Hepatocyte (in vitro differentiated cells): ENCODE data around the gene CCDC167. TPM values are rescaled to one million over a fixed set of nuclear protein-coding genes. Genes with fewer than 3 reads are reported as not detected.

ENCODE experiments used
- DNase-seq: peaks from one replicate; pipeline ENCODE4 v3.0.0-alpha.2; 2016; ENCODE audit warnings: low spot score
- H2AFZ ChIP-seq: fragments of 200-600 bp; sonication (generic); 2 replicates; pipeline ENCODE4 v1.6.0; 2016; ENCODE audit warnings: antibody characterized with exemption, mild to moderate bottlenecking
- H3K27ac ChIP-seq: fragments of 200-600 bp; sonication (generic); 2 replicates; pipeline ENCODE4 v1.5.1; 2016; ENCODE audit warnings: mild to moderate bottlenecking
- H3K27me3 ChIP-seq: fragments of 200-600 bp; sonication (generic); 2 replicates; pipeline ENCODE4 v1.6.1; 2016
- H3K36me3 ChIP-seq: fragments of 200-600 bp; sonication (generic); replicated peaks from 2 replicates; pipeline ENCODE4 v1.5.1; 2016; ENCODE audit warnings: low read depth; ENCODE audit not compliant: insufficient read depth
- H3K4me1 ChIP-seq: fragments of 200-600 bp; sonication (generic); 2 replicates; pipeline ENCODE4 v1.5.1; 2016; ENCODE audit warnings: mild to moderate bottlenecking, moderate library complexity; ENCODE audit not compliant: insufficient read depth
- H3K4me2 ChIP-seq: fragments of 200-600 bp; sonication (generic); 2 replicates; pipeline ENCODE4 v1.6.0; 2016
- H3K4me3 ChIP-seq: fragments of 200-600 bp; sonication (generic); 2 replicates; pipeline ENCODE4 v1.5.1; 2016; ENCODE audit warnings: mild to moderate bottlenecking
- H3K79me2 ChIP-seq: fragments of 200-600 bp; sonication (generic); 2 replicates; pipeline ENCODE4 v1.6.0; 2017; ENCODE audit warnings: mild to moderate bottlenecking
- H3K9me2 ChIP-seq: fragments of 200-600 bp; sonication (generic); replicated peaks from 2 replicates; pipeline ENCODE4 v1.6.0; 2017; ENCODE audit warnings: mild to moderate bottlenecking; ENCODE audit not compliant: insufficient read depth
- H3K9me3 ChIP-seq: fragments of 200-600 bp; sonication (generic); 2 replicates; pipeline ENCODE4 v1.5.1; 2016; ENCODE audit warnings: low read depth, mild to moderate bottlenecking
- H4K20me1 ChIP-seq: fragments of 200-600 bp; sonication (generic); 2 replicates; pipeline ENCODE4 v1.6.0; 2016; ENCODE audit warnings: mild to moderate bottlenecking; ENCODE audit not compliant: insufficient read depth, poor library complexity, severe bottlenecking
- CTCF ChIP-seq: fragments of 200-600 bp; sonication (generic); IDR thresholded peaks from 2 replicates; pipeline ENCODE4 v1.5.1; 2016; ENCODE audit warnings: antibody characterized with exemption, mild to moderate bottlenecking; ENCODE audit not compliant: poor library complexity
- EZH2 ChIP-seq: fragments of 200-600 bp; sonication (generic); IDR thresholded peaks from 2 replicates; pipeline ENCODE4 v1.6.1; 2016; ENCODE audit warnings: antibody characterized with exemption, mild to moderate bottlenecking, borderline replicate concordance
- EZH2phosphoT487 ChIP-seq: fragments of 200-600 bp; sonication (generic); IDR thresholded peaks from one replicate; pipeline ENCODE4 v1.6.1; 2018; ENCODE audit warnings: antibody characterized with exemption, mild to moderate bottlenecking, low read depth, moderate library complexity; ENCODE audit not compliant: unreplicated experiment, severe bottlenecking
- WGBS: methylation state at CpG from one replicate; pipeline ENCODE4 v1.1.6; 2016; ENCODE audit warnings: low lambda C conversion rate; ENCODE audit errors: missing lambda C conversion rate; 5-methylcytosine and 5-hydroxymethylcytosine counted together
- polyA plus RNA-seq: library from polyadenylated mRNA; unstranded; fragments of >200 nt; fragmentation: Nextera tagmentation; extraction: Ambion mirVana; gene quantifications from 2 replicates; pipeline ENCODE4 v1.2.1, GENCODE V29; 2016
- total RNA-seq: library from RNA; depleted of rRNA; stranded (reverse); fragments of >200 nt; gene quantifications from 2 replicates; pipeline ENCODE4 v1.2.3, GENCODE V29; 2014

The CCDC167 gene
- total and polyA plus RNA-seq, 2 experiments from 2014 or later: 32.5 to 66.1 TPM

GRCh38 chr6:37547564-37548061 lies 47.9 kb upstream of the CCDC167 start:
- Histone ChIP-seq H2AFZ (no peak overlapping the region), H3K9me3 (no peaks in the 10 kb centered on the region), H3K4me2 (no peak overlapping the region), H3K36me3 (no peaks in the 10 kb centered on the region), H3K27me3 (no peaks in the 10 kb centered on the region), H3K27ac (no peak overlapping the region), H3K9me2 (no peaks in the 10 kb centered on the region), H3K79me2 (no peaks in the 10 kb centered on the region), H3K4me3 (no peak overlapping the region), H3K4me1 (no peaks in the 10 kb centered on the region), H4K20me1 (no peaks in the 10 kb centered on the region)
- WGBS: 70% methylated on average over 8 of the region's 8 CpGs
- TF ChIP-seq EZH2 (no peak), CTCF (no peak), EZH2phosphoT487 (no peak)
- DNase-seq: peak; percentile 58

GRCh38 chr6:37546141-37546871 lies 46.6 kb upstream of the CCDC167 start:
- Histone ChIP-seq H3K4me2 (no peak overlapping the region), H2AFZ (no peak overlapping the region), H3K9me3 (no peaks in the 10 kb centered on the region), H3K9me2 (no peaks in the 10 kb centered on the region), H3K36me3 (no peaks in the 10 kb centered on the region), H3K79me2 (no peaks in the 10 kb centered on the region), H3K27ac (no peak overlapping the region), H4K20me1 (no peaks in the 10 kb centered on the region), H3K4me3 (no peak overlapping the region), H3K4me1 (no peaks in the 10 kb centered on the region), H3K27me3 (no peaks in the 10 kb centered on the region)
- 63% methylated on average over 9 of the region's 9 CpGs for WGBS
- TF ChIP-seq EZH2phosphoT487: no peak
- no peak for TF ChIP-seq EZH2
- DNase-seq: no peak

- DNase-seq: no peak
- no peaks in the 10 kb centered on the region for H3K79me2 ChIP-seq
- no peaks in the 10 kb centered on the region for H3K4me1 ChIP-seq
- no peak overlapping the region for H3K4me2 ChIP-seq
- no peak overlapping the region for H3K4me3 ChIP-seq
- H3K36me3 ChIP-seq: no peaks in the 10 kb centered on the region
- no peak overlapping the region for H3K27ac ChIP-seq
- H3K9me2 ChIP-seq: no peaks in the 10 kb centered on the region
- no peaks in the 10 kb centered on the region for H4K20me1 ChIP-seq
- no peak for TF ChIP-seq CTCF
- no peaks in the 10 kb centered on the region for H3K27me3 ChIP-seq
- H2AFZ ChIP-seq: no peak overlapping the region
- no peaks in the 10 kb centered on the region for H3K9me3 ChIP-seq
- WGBS: 85% methylated on average over 5 of the region's 5 CpGs
Measured at GRCh38 chr6:37544530-37544929, 44.8 kb upstream of the CCDC167 start.

GRCh38 chr6:37543361-37543760 lies 43.7 kb upstream of the CCDC167 start:
- no peak for DNase-seq
- Histone ChIP-seq H3K4me2 (no peak overlapping the region), H3K27ac (no peak overlapping the region), H3K4me1 (no peaks in the 10 kb centered on the region), H3K79me2 (no peaks in the 10 kb centered on the region), H3K9me3 (no peaks in the 10 kb centered on the region), H3K36me3 (no peaks in the 10 kb centered on the region), H4K20me1 (no peaks in the 10 kb centered on the region), H3K27me3 (peaks cover 8% of the 10 kb centered on the region), H3K9me2 (no peaks in the 10 kb centered on the region), H3K4me3 (no peak overlapping the region), H2AFZ (no peak overlapping the region)
- 80% methylated on average over 4 of the region's 4 CpGs for WGBS
- TF ChIP-seq CTCF: no peak
- no peak for TF ChIP-seq EZH2phosphoT487
- no peak for TF ChIP-seq EZH2
